Colonic mucosa (tissue), 4 donors: Measurements from ENCODE around the gene SLC25A25. TPM values are rescaled to one million over a fixed set of nuclear protein-coding genes. Genes with fewer than 3 reads are reported as not detected.

ENCODE experiments used
- DNase-seq: peaks from one replicate; pipeline ENCODE4 v3.0.0-alpha.2; 2020
- H3K27ac ChIP-seq: fragments of 200-600 bp; one replicate; pipeline ENCODE4 v1.8.0; 2021
- H3K27me3 ChIP-seq: fragments of 200-600 bp; one replicate; pipeline ENCODE4 v1.8.0; 2021
- H3K36me3 ChIP-seq: fragments of 200-600 bp; one replicate; pipeline ENCODE4 v1.8.0; 2021
- H3K4me1 ChIP-seq: fragments of 200-600 bp; one replicate; pipeline ENCODE4 v1.8.0; 2021; ENCODE audit warnings: mild to moderate bottlenecking
- H3K4me3 ChIP-seq: fragments of 200-600 bp; one replicate; pipeline ENCODE4 v1.8.0; 2021
- H3K9ac ChIP-seq, 2 donors: one replicate each; pipeline ENCODE4 v1.7.0; 2013; ENCODE audit warnings: control low read depth in 2 of 2, low read depth in 2 of 2, low read length in 2 of 2
- H3K9me3 ChIP-seq: fragments of 200-600 bp; one replicate; pipeline ENCODE4 v1.8.0; 2021
- CTCF ChIP-seq: fragments of 200-600 bp; IDR thresholded peaks from one replicate; pipeline ENCODE4 v1.8.0; 2022; ENCODE audit warnings: antibody characterized with exemption, mild to moderate bottlenecking
- intact Hi-C: fragments of 100-400 bp; cut with DNase I; formaldehyde crosslinking; loops from one replicate; pipeline ENCODE4 v1.14.1; 2022
- total RNA-seq, 2 donors: library from RNA; stranded (reverse); fragmentation: NEBNext Ultra II Directional in 1 of 2; extraction: Animal tissue kit (Norgen Biotek cat#: 25700) in 1 of 2; gene quantifications; one replicate each; pipeline ENCODE4 v1.2.1, GENCODE V29; 2021
- donor health status: healthy.
- donor health status: DM: no; HTN: no; CAD: no.
- donor health status: DM: no; HTN: no; CAD: no.

Gene SLC25A25
- total RNA-seq, 2 donors from 2014 or later: 12.3 to 19.7 TPM

DNA sequence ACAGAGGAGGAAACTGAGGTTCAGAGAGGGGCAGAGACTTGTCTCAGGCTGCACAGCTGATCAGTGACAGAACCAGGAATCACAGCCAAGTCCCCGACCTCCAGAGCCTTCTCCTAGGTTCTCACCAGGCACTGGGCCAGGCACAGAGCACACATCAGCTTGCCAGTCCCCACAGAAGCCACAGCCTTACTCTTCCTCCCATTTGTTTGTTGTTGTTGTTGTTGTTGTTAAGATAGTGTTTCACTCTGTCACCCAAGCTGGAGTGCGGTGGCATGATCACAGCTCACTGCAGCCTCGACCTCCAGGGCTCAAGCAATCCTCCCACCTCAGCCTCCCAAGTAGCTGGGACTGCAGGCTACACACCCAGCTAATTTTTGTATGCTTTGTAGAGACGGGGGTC, 42.3 kb upstream of the SLC25A25 start:
- H3K4me3 ChIP-seq: no peak overlapping the region

DNA sequence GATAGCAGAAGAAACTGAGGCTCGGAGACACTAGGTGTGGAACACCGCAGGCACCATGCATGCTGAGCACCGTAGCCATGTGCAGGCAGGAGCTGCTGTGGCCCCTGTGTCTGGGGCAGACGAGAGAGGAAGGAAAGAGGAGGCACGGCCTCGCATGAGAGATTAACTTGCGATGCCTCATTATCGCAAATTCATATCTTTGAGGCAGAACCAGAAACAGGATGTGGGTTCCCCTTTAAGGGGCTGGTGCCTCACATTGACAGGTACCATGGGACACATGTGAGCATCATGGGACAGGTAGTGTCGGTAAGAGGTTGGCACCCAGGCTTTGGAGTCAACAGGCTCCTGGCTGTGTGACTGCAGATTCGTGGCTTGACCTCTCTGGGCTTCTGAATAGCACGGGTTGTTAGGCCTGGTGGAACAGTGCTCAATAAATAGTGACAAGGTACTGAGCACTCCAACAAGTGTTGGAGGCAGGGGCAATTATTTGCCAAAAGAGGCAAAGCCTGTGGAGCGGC, 41.7 kb upstream of the SLC25A25 start:
- no peaks in the 10 kb centered on the region for H3K9me3 ChIP-seq
- intact Hi-C loops: no loop called here
- H3K4me3 ChIP-seq: no peak overlapping the region
- H3K27ac ChIP-seq: peak overlapping the region; percentile 50
- H3K27me3 ChIP-seq: no peaks in the 10 kb centered on the region
- TF ChIP-seq CTCF: no peak
- no peaks in the 10 kb centered on the region for H3K4me1 ChIP-seq
- DNase-seq: peak; percentile 46
- H3K36me3 ChIP-seq: no peaks in the 10 kb centered on the region
- no peak overlapping the region for H3K9ac ChIP-seq

More for the DNA sequence above, 42.3 kb upstream of the SLC25A25 start:
- Histone ChIP-seq H3K27me3 (no peaks in the 10 kb centered on the region), H3K36me3 (no peaks in the 10 kb centered on the region), H3K9me3 (no peaks in the 10 kb centered on the region), H3K27ac (peak overlapping the region; percentile 50), H3K9ac (peak overlapping the region in 1 of 2 donors; percentile 48), H3K4me1 (no peaks in the 10 kb centered on the region)
- TF ChIP-seq CTCF: no peak
- intact Hi-C loops: no loop called here
- no peak for DNase-seq

- TF ChIP-seq CTCF: no peak
- Histone ChIP-seq H3K9me3 (no peaks in the 10 kb centered on the region), H3K36me3 (no peaks in the 10 kb centered on the region), H3K4me1 (no peaks in the 10 kb centered on the region), H3K4me3 (no peak overlapping the region), H3K27ac (peak overlapping the region; percentile 41), H3K27me3 (no peaks in the 10 kb centered on the region), H3K9ac (no peak overlapping the region)
- intact Hi-C loops: no loop called here
- no peak for DNase-seq
Observed at GRCh38 chr9:128026773-128027541, 41.1 kb upstream of the SLC25A25 start.

DNA sequence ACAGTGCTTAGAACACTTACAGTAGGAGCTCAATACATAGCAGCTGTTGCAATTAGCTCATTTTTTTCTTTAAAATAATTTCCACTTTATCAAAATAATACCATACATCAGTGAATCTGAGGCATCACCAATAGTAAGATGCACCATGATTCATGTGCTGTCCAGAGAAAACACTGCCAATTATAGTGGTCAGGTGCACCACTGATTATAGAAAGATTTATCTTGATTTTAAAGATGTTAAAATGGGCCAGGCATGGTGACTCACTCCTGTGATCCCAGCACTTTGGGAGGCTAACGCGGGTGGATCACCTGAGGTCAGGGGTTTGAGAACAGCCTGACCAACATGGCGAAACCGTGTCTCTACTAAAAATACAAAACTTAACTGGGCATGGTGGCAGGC, 40.3 kb upstream of the SLC25A25 start:
- H3K36me3 ChIP-seq: no peaks in the 10 kb centered on the region
- no peaks in the 10 kb centered on the region for H3K4me1 ChIP-seq
- H3K4me3 ChIP-seq: no peak overlapping the region
- no peaks in the 10 kb centered on the region for H3K27me3 ChIP-seq
- peak overlapping the region; percentile 41 for H3K27ac ChIP-seq
- DNase-seq: no peak
- intact Hi-C loops: no loop called here
- no peaks in the 10 kb centered on the region for H3K9me3 ChIP-seq
- H3K9ac ChIP-seq: no peak overlapping the region
- no peak for TF ChIP-seq CTCF

GRCh38 chr9:128033609-128034008, 34.4 kb upstream of the SLC25A25 start:
- Histone ChIP-seq H3K9ac (no peak overlapping the region), H3K27me3 (no peaks in the 10 kb centered on the region), H3K4me1 (no peaks in the 10 kb centered on the region), H3K4me3 (no peak overlapping the region), H3K9me3 (no peaks in the 10 kb centered on the region), H3K36me3 (no peaks in the 10 kb centered on the region), H3K27ac (no peak overlapping the region)
- DNase-seq: no peak
- intact Hi-C loops: loop anchor here (2.0 kb wide), 1 partner anchor 93 kb away; no protein-coding TSS in a partner anchor
- no peak for TF ChIP-seq CTCF
